CD14-positive monocyte (primary cell): ENCODE measurements around the gene MYOZ2. TPM values are rescaled to one million over a fixed set of nuclear protein-coding genes. Genes with fewer than 3 reads are reported as not detected.

ENCODE experiments used
- DNase-seq, 3 donors: peaks; one replicate each; pipeline ENCODE4 v3.0.0-alpha.2; 2011 to 2022
- H2AFZ ChIP-seq: 2 replicates; pipeline ENCODE4 v1.6.0; 2012; ENCODE audit warnings: mild to moderate bottlenecking, low read depth, low read length, inconsistent platforms; ENCODE audit not compliant: insufficient read depth, poor library complexity, severe bottlenecking
- H3K27ac ChIP-seq, 2 donors: 1 replicate in 1 of 2; 2 replicates in 1 of 2; pipeline ENCODE4 v1.5.1; 2012 to 2013; ENCODE audit warnings: low read length in 2 of 2, control low read depth in 1 of 2, inconsistent platforms in 1 of 2, low read depth in 1 of 2, mild to moderate bottlenecking in 1 of 2
- H3K27me3 ChIP-seq, 2 donors: one replicate each; pipeline versions ENCODE4 v1.6.0 to v1.6.1; 2011 to 2013; ENCODE audit warnings: low read length in 2 of 2; ENCODE audit not compliant: control insufficient read depth in 2 of 2, insufficient read depth in 2 of 2
- H3K36me3 ChIP-seq, 2 donors: replicated peaks in 1 of 2; 1 replicate in 1 of 2; 2 replicates in 1 of 2; pipeline versions ENCODE4 v1.5.1 to v1.6.1; 2012 to 2013; ENCODE audit warnings: low read length in 2 of 2, control low read depth in 1 of 2, inconsistent platforms in 1 of 2, mild to moderate bottlenecking in 1 of 2; ENCODE audit not compliant: insufficient read depth in 2 of 2, control insufficient read depth in 1 of 2
- H3K4me1 ChIP-seq, 2 donors: 1 replicate in 1 of 2; 2 replicates in 1 of 2; pipeline versions ENCODE4 v1.5.1 to v1.6.1; 2012 to 2013; ENCODE audit warnings: low read length in 2 of 2, control low read depth in 1 of 2, inconsistent platforms in 1 of 2, mild to moderate bottlenecking in 1 of 2, moderate library complexity in 1 of 2; ENCODE audit not compliant: insufficient read depth in 2 of 2, control insufficient read depth in 1 of 2
- H3K4me2 ChIP-seq: replicated peaks from 2 replicates; pipeline ENCODE3; 2012; ENCODE audit warnings: low read length, moderate library complexity, mild to moderate bottlenecking; ENCODE audit not compliant: poor library complexity, severe bottlenecking; ENCODE audit errors: extremely low read depth
- H3K4me3 ChIP-seq, 3 experiments: fragments of 200-600 bp in 1 of 3; sonication (generic) in 1 of 3; replicated peaks in 1 of 3; 1 replicate in 2 of 3; 2 replicates in 1 of 3; pipeline ENCODE4 v1.5.1; 2011 to 2013; ENCODE audit warnings: low read length in 3 of 3, mild to moderate bottlenecking in 3 of 3, control low read depth in 2 of 3, low read depth in 2 of 3, inconsistent platforms in 1 of 3, moderate library complexity in 1 of 3
- H3K79me2 ChIP-seq: 2 replicates; pipeline ENCODE4 v1.6.0; 2012; ENCODE audit warnings: mild to moderate bottlenecking, control low read depth, inconsistent platforms, low read length, moderate library complexity; ENCODE audit not compliant: insufficient read depth
- H3K9ac ChIP-seq: 2 replicates; pipeline ENCODE4 v1.6.0; 2017; ENCODE audit warnings: low read length, mild to moderate bottlenecking; ENCODE audit not compliant: insufficient read depth, poor library complexity, severe bottlenecking
- H3K9me3 ChIP-seq, 2 donors: replicated peaks in 1 of 2; 1 replicate in 1 of 2; 2 replicates in 1 of 2; pipeline versions ENCODE4 v1.5.1 to v1.6.1; 2012 to 2013; ENCODE audit warnings: low read length in 2 of 2, control low read depth in 1 of 2; ENCODE audit not compliant: control insufficient read depth in 1 of 2, insufficient read depth in 1 of 2
- H4K20me1 ChIP-seq: 2 replicates; pipeline ENCODE4 v1.6.0; 2012; ENCODE audit warnings: mild to moderate bottlenecking, low read length, control low read depth, moderate library complexity; ENCODE audit not compliant: insufficient read depth
- H3K27ac Mint-ChIP-seq, 7 donors: one replicate each; pipeline ENCODE4 v1.8.0; 2020; ENCODE audit warnings: mild to moderate bottlenecking in 7 of 7, mixed read lengths in 7 of 7, moderate library complexity in 6 of 7, inconsistent platforms in 2 of 7
- H3K27me3 Mint-ChIP-seq, 3 donors: one replicate each; pipeline ENCODE4 v1.8.0; 2021 to 2022; ENCODE audit warnings: low read depth in 3 of 3, mild to moderate bottlenecking in 3 of 3, mixed read lengths in 3 of 3, moderate library complexity in 3 of 3, inconsistent platforms in 1 of 3
- H3K36me3 Mint-ChIP-seq, 2 donors: one replicate each; pipeline ENCODE4 v1.8.0; 2020; ENCODE audit warnings: mixed read lengths in 2 of 2, inconsistent platforms in 1 of 2, mild to moderate bottlenecking in 1 of 2
- H3K4me1 Mint-ChIP-seq: one replicate; pipeline ENCODE4 v1.8.0; 2020; ENCODE audit warnings: mild to moderate bottlenecking, mixed read lengths
- H3K4me3 Mint-ChIP-seq, 2 donors: one replicate each; pipeline ENCODE4 v1.8.0; 2020; ENCODE audit warnings: mild to moderate bottlenecking in 2 of 2, mixed read lengths in 2 of 2, moderate library complexity in 1 of 2
- H3K9me3 Mint-ChIP-seq, 7 donors: one replicate each; pipeline ENCODE4 v1.8.0; 2020 to 2022; ENCODE audit warnings: mixed read lengths in 7 of 7, mild to moderate bottlenecking in 6 of 7, moderate library complexity in 6 of 7, inconsistent platforms in 2 of 7
- WGBS: methylation state at CpG from one replicate; pipeline ENCODE4 v1.1.5; 2013; ENCODE audit warnings: missing lambda C conversion rate; ENCODE audit not compliant: insufficient coverage; 5-methylcytosine and 5-hydroxymethylcytosine counted together
- intact Hi-C, 2 donors: fragments of 100-400 bp; cut with micrococcal nuclease; formaldehyde crosslinking; loops; one replicate each; pipeline versions ENCODE4 v1.15.0 to v1.15.1; 2023
- polyA plus RNA-seq, 3 donors: library from polyadenylated mRNA; depleted of rRNA in 1 of 3; unstranded in 2 of 3; stranded (reverse) in 1 of 3; fragments of 300-500 nt in 2 of 3; fragments of >200 nt in 1 of 3; fragmentation: Illumina TruSeq in 2 of 3; gene quantifications; 1 replicate in 2 of 3; 2 replicates in 1 of 3; pipeline ENCODE4 v1.2.3, GENCODE V29; 2012 to 2021
- TF ChIP-seq, protein P1 (sequence below): fragments of 200-600 bp; IDR thresholded peaks from one replicate; pipeline ENCODE4 v1.8.0; 2022; ENCODE audit warnings: antibody characterized with exemption, mild to moderate bottlenecking

MYOZ2 gene
- polyA plus RNA-seq, 3 donors = not detected

DNA sequence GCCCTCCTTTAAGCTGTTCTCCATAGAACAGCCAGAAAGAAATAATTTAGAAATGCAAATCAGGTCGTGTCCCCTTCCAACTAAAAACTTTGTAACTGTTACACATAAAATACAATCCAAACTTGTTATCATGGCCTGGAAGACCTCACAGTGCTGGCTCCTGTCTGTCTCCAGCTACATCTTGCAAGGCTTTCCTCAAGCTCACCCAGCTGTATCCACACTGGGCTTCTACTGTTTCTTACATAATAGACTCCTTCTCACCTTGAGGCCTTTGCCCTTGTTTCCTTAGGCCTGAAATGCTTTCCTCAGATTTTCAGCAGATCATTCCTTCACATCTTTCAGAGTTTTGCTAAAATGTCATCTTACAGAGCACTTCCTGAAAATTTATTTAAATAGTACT is 43.4 kb downstream of the MYOZ2 start:
- no peak overlapping the region for H2AFZ ChIP-seq
- H3K9me3 Mint-ChIP-seq = peaks cover 0 to 4% (median 0%) of the 10 kb centered on the region in 7 donors
- H3K36me3 Mint-ChIP-seq = no peaks in the 10 kb centered on the region
- H3K4me3 ChIP-seq = no peak overlapping the region
- H3K27me3 ChIP-seq = no peaks in the 10 kb centered on the region
- no peak overlapping the region for H3K4me2 ChIP-seq
- H4K20me1 ChIP-seq = no peaks in the 10 kb centered on the region
- no peak overlapping the region for H3K27ac Mint-ChIP-seq
- no peaks in the 10 kb centered on the region for H3K4me1 ChIP-seq
- DNase-seq = no peak
- no peaks in the 10 kb centered on the region for H3K36me3 ChIP-seq
- 100% methylated on average over 1 of the region's 1 CpG for WGBS
- no peaks in the 10 kb centered on the region for H3K79me2 ChIP-seq
- no peak overlapping the region for H3K9ac ChIP-seq
- TF ChIP-seq, protein P1, sequence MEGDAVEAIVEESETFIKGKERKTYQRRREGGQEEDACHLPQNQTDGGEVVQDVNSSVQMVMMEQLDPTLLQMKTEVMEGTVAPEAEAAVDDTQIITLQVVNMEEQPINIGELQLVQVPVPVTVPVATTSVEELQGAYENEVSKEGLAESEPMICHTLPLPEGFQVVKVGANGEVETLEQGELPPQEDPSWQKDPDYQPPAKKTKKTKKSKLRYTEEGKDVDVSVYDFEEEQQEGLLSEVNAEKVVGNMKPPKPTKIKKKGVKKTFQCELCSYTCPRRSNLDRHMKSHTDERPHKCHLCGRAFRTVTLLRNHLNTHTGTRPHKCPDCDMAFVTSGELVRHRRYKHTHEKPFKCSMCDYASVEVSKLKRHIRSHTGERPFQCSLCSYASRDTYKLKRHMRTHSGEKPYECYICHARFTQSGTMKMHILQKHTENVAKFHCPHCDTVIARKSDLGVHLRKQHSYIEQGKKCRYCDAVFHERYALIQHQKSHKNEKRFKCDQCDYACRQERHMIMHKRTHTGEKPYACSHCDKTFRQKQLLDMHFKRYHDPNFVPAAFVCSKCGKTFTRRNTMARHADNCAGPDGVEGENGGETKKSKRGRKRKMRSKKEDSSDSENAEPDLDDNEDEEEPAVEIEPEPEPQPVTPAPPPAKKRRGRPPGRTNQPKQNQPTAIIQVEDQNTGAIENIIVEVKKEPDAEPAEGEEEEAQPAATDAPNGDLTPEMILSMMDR = no peak
- no peaks in the 10 kb centered on the region for H3K9me3 ChIP-seq
- H3K4me3 Mint-ChIP-seq = no peak overlapping the region
- no peak overlapping the region for H3K27ac ChIP-seq
- peaks cover 0 to 1% (median 0%) of the 10 kb centered on the region in 3 donors for H3K27me3 Mint-ChIP-seq
- no peaks in the 10 kb centered on the region for H3K4me1 Mint-ChIP-seq
- intact Hi-C loops = no loop called here

DNA sequence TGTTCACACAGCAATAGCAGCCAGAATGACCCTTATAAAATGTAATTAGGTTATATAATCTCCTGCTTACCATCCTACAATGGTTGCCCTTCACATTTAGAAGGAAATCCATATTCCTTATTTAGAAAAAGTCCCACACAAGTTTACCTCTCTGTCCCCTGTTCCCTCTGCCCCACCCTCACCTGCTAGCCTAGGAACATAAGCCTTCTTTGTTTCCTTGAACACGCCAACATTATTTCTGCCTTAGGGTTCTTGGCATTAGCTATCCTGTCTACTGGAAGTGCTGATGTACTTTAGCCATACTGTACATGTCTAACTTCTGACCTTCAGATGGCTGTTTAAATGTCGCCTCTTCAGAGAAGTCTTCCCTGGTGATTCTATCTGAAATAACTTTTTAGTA is 48.5 kb downstream of the MYOZ2 start:
- no peaks in the 10 kb centered on the region for H3K4me1 ChIP-seq
- H3K79me2 ChIP-seq = no peaks in the 10 kb centered on the region
- H4K20me1 ChIP-seq = no peaks in the 10 kb centered on the region
- H3K4me3 Mint-ChIP-seq = no peak overlapping the region
- H3K9ac ChIP-seq = no peak overlapping the region
- H3K27ac Mint-ChIP-seq = peak overlapping the region in 1 of 7 donors; percentile 44
- 100% methylated on average over 1 of the region's 2 CpGs for WGBS
- TF ChIP-seq, protein P1 = no peak
- intact Hi-C loops = no loop called here
- no peaks in the 10 kb centered on the region for H3K27me3 ChIP-seq
- no peaks in the 10 kb centered on the region for H3K4me1 Mint-ChIP-seq
- H3K9me3 Mint-ChIP-seq = no peaks in the 10 kb centered on the region
- no peaks in the 10 kb centered on the region for H3K27me3 Mint-ChIP-seq
- H3K9me3 ChIP-seq = no peaks in the 10 kb centered on the region
- DNase-seq = no peak
- H3K4me3 ChIP-seq = no peak overlapping the region
- H3K36me3 ChIP-seq = no peaks in the 10 kb centered on the region
- H3K36me3 Mint-ChIP-seq = no peaks in the 10 kb centered on the region
- H2AFZ ChIP-seq = no peak overlapping the region
- H3K27ac ChIP-seq = no peak overlapping the region
- no peak overlapping the region for H3K4me2 ChIP-seq
